Duodenal mucosa (tissue), 2 donors: ENCODE results near the gene MAN1B1.

Experiments used
- H3K27ac ChIP-seq: one replicate; pipeline ENCODE4 v1.7.0; 2013; ENCODE audit warnings: low read depth, low read length
- H3K27me3 ChIP-seq, 2 donors: one replicate each; pipeline ENCODE4 v1.7.0; 2013; ENCODE audit warnings: low read length in 2 of 2, control low read depth in 1 of 2; ENCODE audit not compliant: insufficient read depth in 2 of 2, control insufficient read depth in 1 of 2
- H3K36me3 ChIP-seq, 2 donors: one replicate each; pipeline ENCODE4 v1.7.0; 2013; ENCODE audit warnings: low read length in 2 of 2, control low read depth in 1 of 2; ENCODE audit not compliant: insufficient read depth in 2 of 2, control insufficient read depth in 1 of 2
- H3K4me1 ChIP-seq, 2 donors: one replicate each; pipeline ENCODE4 v1.7.0; 2013; ENCODE audit warnings: low read length in 2 of 2, control low read depth in 1 of 2; ENCODE audit not compliant: insufficient read depth in 2 of 2, control insufficient read depth in 1 of 2
- H3K4me3 ChIP-seq, 2 donors: one replicate each; pipeline ENCODE4 v1.7.0; 2013; ENCODE audit warnings: low read length in 2 of 2, low read depth in 1 of 2
- H3K9ac ChIP-seq, 2 donors: one replicate each; pipeline ENCODE4 v1.7.0; 2013; ENCODE audit warnings: low read length in 2 of 2, low read depth in 1 of 2
- H3K9me3 ChIP-seq, 2 donors: one replicate each; pipeline ENCODE4 v1.7.0; 2013; ENCODE audit warnings: low read length in 2 of 2, control low read depth in 1 of 2; ENCODE audit not compliant: control insufficient read depth in 1 of 2

MAN1B1 gene

GRCh38 chr9:137077758-137078693 lies 8.8 kb upstream of the MAN1B1 start:
- Histone ChIP-seq H3K27me3 (no peaks in the 10 kb centered on the region), H3K36me3 (peaks cover 5 to 12% of the 10 kb centered on the region in 2 donors), H3K4me1 (peaks cover 22 to 40% of the 10 kb centered on the region in 2 donors), H3K9me3 (no peaks in the 10 kb centered on the region), H3K27ac (no peak overlapping the region), H3K9ac (peak overlapping the region in 1 of 2 donors; percentile 38), H3K4me3 (peak overlapping the region; percentile 62 to 71)

GRCh38 chr9:137078701-137079400 lies 7.9 kb upstream of the MAN1B1 start:
- Histone ChIP-seq H3K36me3 (peaks cover 5 to 13% of the 10 kb centered on the region in 2 donors), H3K4me3 (peak overlapping the region; percentile 62 to 71), H3K27ac (no peak overlapping the region), H3K9ac (no peak overlapping the region), H3K27me3 (no peaks in the 10 kb centered on the region), H3K4me1 (peaks cover 19 to 37% of the 10 kb centered on the region in 2 donors), H3K9me3 (no peaks in the 10 kb centered on the region)

- Histone ChIP-seq H3K9me3 (no peaks in the 10 kb centered on the region), H3K4me3 (no peak overlapping the region), H3K36me3 (peaks cover 5 to 13% of the 10 kb centered on the region in 2 donors), H3K27ac (no peak overlapping the region), H3K4me1 (peaks cover 16 to 32% of the 10 kb centered on the region in 2 donors), H3K9ac (no peak overlapping the region), H3K27me3 (no peaks in the 10 kb centered on the region)
Measured at GRCh38 chr9:137079401-137079787, 7.4 kb upstream of the MAN1B1 start.

GRCh38 chr9:137080260-137081122 lies 6.3 kb upstream of the MAN1B1 start:
- H3K9ac ChIP-seq, result no peak overlapping the region
- no peaks in the 10 kb centered on the region for H3K27me3 ChIP-seq
- no peak overlapping the region for H3K27ac ChIP-seq
- H3K4me1 ChIP-seq, result peaks cover 17 to 29% of the 10 kb centered on the region in 2 donors
- no peak overlapping the region for H3K4me3 ChIP-seq
- peaks cover 5 to 13% of the 10 kb centered on the region in 2 donors for H3K36me3 ChIP-seq
- no peaks in the 10 kb centered on the region for H3K9me3 ChIP-seq

- Histone ChIP-seq H3K4me1 (peaks cover 17 to 34% of the 10 kb centered on the region in 2 donors), H3K27ac (no peak overlapping the region), H3K36me3 (peaks cover 5 to 13% of the 10 kb centered on the region in 2 donors), H3K9ac (no peak overlapping the region), H3K27me3 (no peaks in the 10 kb centered on the region), H3K9me3 (no peaks in the 10 kb centered on the region), H3K4me3 (no peak overlapping the region)
Measured at GRCh38 chr9:137082222-137082924, 4.4 kb upstream of the MAN1B1 start.

GRCh38 chr9:137082925-137083290 lies 3.9 kb upstream of the MAN1B1 start:
- no peaks in the 10 kb centered on the region for H3K9me3 ChIP-seq
- peaks cover 23 to 39% of the 10 kb centered on the region in 2 donors for H3K4me1 ChIP-seq
- no peak overlapping the region for H3K9ac ChIP-seq
- no peaks in the 10 kb centered on the region for H3K27me3 ChIP-seq
- H3K27ac ChIP-seq, result no peak overlapping the region
- peaks cover 5 to 13% of the 10 kb centered on the region in 2 donors for H3K36me3 ChIP-seq
- no peak overlapping the region for H3K4me3 ChIP-seq

- Histone ChIP-seq H3K27ac (no peak overlapping the region), H3K9me3 (no peaks in the 10 kb centered on the region), H3K9ac (no peak overlapping the region), H3K27me3 (no peaks in the 10 kb centered on the region), H3K4me3 (no peak overlapping the region), H3K36me3 (peaks cover 5 to 13% of the 10 kb centered on the region in 2 donors), H3K4me1 (peaks cover 21 to 34% of the 10 kb centered on the region in 2 donors)
Measured at GRCh38 chr9:137083394-137084004, 3.3 kb upstream of the MAN1B1 start.

- no peak overlapping the region for H3K27ac ChIP-seq
- H3K27me3 ChIP-seq, result no peaks in the 10 kb centered on the region
- H3K9ac ChIP-seq, result no peak overlapping the region
- H3K4me1 ChIP-seq, result peaks cover 18 to 25% of the 10 kb centered on the region in 2 donors
- no peaks in the 10 kb centered on the region for H3K9me3 ChIP-seq
- no peak overlapping the region for H3K4me3 ChIP-seq
- H3K36me3 ChIP-seq, result peaks cover 5 to 15% of the 10 kb centered on the region in 2 donors
Measured at GRCh38 chr9:137084526-137084925, 2.3 kb upstream of the MAN1B1 start.

- H3K4me3 ChIP-seq, result peak overlapping the region; percentile 70 to 72
- peak overlapping the region; percentile 62 to 73 for H3K9ac ChIP-seq
- H3K4me1 ChIP-seq, result peaks cover 18 to 25% of the 10 kb centered on the region in 2 donors
- H3K9me3 ChIP-seq, result no peaks in the 10 kb centered on the region
- peak overlapping the region; percentile 68 for H3K27ac ChIP-seq
- H3K36me3 ChIP-seq, result peaks cover 9 to 24% of the 10 kb centered on the region in 2 donors
- H3K27me3 ChIP-seq, result no peaks in the 10 kb centered on the region
Measured at GRCh38 chr9:137085920-137086530, 760 bp upstream of the MAN1B1 start.
